ENCODE data around the gene FBXL14. TPM values are rescaled to one million over a fixed set of nuclear protein-coding genes. Genes with fewer than 3 reads are reported as not detected.

The FBXL14 gene
- total and polyA plus RNA-seq, 2 of the 13 experiments (the other 11 are each of a cell fraction or from before 2014, with no cell fraction given) = 7.0 to 7.4 TPM

DNA sequence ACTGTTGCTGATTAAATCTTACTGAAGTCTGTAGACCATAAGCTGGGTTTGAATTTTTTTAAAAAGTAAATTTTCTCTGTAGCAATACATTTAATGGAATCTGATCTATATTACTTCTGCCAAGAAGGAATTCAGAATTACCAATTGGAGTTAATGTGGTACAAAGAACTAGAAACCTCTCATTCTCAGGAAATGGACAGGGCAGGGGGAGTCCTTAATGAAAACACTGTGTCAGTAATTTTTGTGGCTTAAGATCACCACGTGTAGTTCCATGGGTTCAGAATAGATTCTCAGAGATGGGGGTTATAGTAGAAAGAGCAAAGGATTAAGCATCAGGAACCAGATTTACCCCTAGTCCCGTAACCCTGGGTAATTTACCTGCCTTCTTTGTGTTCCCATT is 30.3 kb downstream of the FBXL14 start:
- H3K9ac ChIP-seq (ENCODE audit: insufficient read depth, low read depth, low read length) = no peak overlapping the region
- H3K4me2 ChIP-seq (ENCODE audit: low read depth, low read length) = no peak overlapping the region
- FAIRE-seq (no peak), DNase-seq (ENCODE audit: low spot score) (no peak), ATAC-seq (no peak)
- no peaks in the 10 kb centered on the region for H3K79me2 ChIP-seq (ENCODE audit: insufficient read depth, low read length)
- no TSS peak for BruUV-seq (replicated peaks)
- no peak overlapping the region for H2AFZ ChIP-seq (ENCODE audit: low read length)
- POLR2A ChIA-PET = no interaction called here
- peaks cover 0 to 21% of the 10 kb centered on the region in 2 experiments; a peak in 3 of 5 replicates for H3K27me3 ChIP-seq (ENCODE audit: control insufficient read depth in 1 of 2, insufficient read depth in 2 of 2, low read length in 2 of 2)
- 31% methylated on average over 2 of the region's 2 CpGs for WGBS (ENCODE audit: low lambda C conversion rate)
- intact Hi-C loops (cut with micrococcal nuclease; ENCODE audit: unreplicated experiment) (no loop called here), in situ Hi-C loops (cut with HindIII; ENCODE audit: extremely low pct_ligation_motif_present, low pct_unique_long_range_greater_than_20kb) (no loop called here)
- no peak overlapping the region for H3K27ac ChIP-seq (ENCODE audit: extremely low read length, insufficient read depth, low read length)
- no peaks in the 10 kb centered on the region for H4K20me1 ChIP-seq (ENCODE audit: insufficient read depth, low read length)
- peaks cover 5% of the 10 kb centered on the region; the same call in 1 of the 2 replicates for H3K4me1 ChIP-seq (ENCODE audit: insufficient read depth, low read length)
- no peak overlapping the region for H3K4me3 ChIP-seq (replicated peaks in 1 of 3; ENCODE audit: insufficient read depth in 1 of 3, low read depth in 2 of 3, low read length in 3 of 3)
- H3K9me3 ChIP-seq (ENCODE audit: low read length) = no peaks in the 10 kb centered on the region
- TF ChIP-seq, protein P1, sequence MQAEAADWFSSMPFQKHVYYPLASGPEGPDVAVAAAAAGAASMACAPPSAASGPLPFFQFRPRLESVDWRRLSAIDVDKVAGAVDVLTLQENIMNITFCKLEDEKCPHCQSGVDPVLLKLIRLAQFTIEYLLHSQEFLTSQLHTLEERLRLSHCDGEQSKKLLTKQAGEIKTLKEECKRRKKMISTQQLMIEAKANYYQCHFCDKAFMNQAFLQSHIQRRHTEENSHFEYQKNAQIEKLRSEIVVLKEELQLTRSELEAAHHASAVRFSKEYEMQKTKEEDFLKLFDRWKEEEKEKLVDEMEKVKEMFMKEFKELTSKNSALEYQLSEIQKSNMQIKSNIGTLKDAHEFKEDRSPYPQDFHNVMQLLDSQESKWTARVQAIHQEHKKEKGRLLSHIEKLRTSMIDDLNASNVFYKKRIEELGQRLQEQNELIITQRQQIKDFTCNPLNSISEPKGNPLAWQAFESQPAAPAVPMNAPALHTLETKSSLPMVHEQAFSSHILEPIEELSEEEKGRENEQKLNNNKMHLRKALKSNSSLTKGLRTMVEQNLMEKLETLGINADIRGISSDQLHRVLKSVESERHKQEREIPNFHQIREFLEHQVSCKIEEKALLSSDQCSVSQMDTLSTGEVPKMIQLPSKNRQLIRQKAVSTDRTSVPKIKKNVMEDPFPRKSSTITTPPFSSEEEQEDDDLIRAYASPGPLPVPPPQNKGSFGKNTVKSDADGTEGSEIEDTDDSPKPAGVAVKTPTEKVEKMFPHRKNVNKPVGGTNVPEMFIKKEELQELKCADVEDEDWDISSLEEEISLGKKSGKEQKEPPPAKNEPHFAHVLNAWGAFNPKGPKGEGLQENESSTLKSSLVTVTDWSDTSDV (CRISPR knock-in tag; IDR thresholded peaks at IDR 0.05) = no peak
- no peak for TF ChIP-seq MED8 (CRISPR knock-in tag; IDR thresholded peaks at IDR 0.05; ENCODE audit: insufficient replicate concordance)
- no peak for TF ChIP-seq SMC3 (IDR thresholded peaks at IDR 0.05; ENCODE audit: low read length)
- H3K36me3 ChIP-seq (replicated peaks in 1 of 2; ENCODE audit: control insufficient read depth in 1 of 2, insufficient read depth in 2 of 2, low read length in 2 of 2) = no peaks in the 10 kb centered on the region
- CTCF ChIA-PET (ENCODE audit: low intra/inter-chr PET ratio, low total read pairs) = no interaction called here

DNA sequence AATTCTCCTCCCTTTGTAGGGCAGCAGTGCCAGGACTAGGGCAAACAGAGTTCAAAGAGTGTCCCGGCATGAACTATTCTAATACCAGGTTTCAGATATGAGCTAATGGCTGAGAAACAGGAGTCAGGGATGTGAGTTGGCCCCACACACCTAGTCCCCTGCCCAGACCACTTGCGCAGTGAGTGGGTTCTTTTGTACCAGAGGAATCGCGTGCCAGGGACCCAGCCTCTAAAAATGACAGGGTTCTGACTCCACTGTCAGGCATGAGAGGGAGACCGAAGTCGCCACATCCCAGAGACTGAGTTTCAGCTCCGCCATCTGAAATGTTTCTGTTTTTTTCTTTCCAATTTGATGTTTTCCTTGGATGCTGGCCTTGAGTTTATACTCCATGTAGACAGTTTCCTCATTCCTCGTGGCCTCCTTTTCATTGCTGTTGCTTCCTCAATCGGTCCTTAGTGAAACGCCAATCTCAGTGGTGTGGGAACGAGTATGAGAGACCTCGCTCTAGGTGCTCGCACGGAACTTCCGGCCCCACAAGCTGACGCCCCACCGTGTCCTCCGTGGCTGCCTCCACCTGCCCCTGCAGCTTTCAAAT is 31.5 kb downstream of the FBXL14 start:
- in situ Hi-C loops (cut with HindIII; ENCODE audit: extremely low pct_ligation_motif_present, low pct_unique_long_range_greater_than_20kb) = no loop called here
- no TSS peak for BruUV-seq (replicated peaks)
- TF ChIP-seq BCL6 (CRISPR knock-in tag; IDR thresholded peaks at IDR 0.05) (no peak), DNMT1 (CRISPR knock-in tag; IDR thresholded peaks at IDR 0.05) (no peak), ZBTB38 (CRISPR knock-in tag; IDR thresholded peaks at IDR 0.05) (no peak), CHD2 (IDR thresholded peaks at IDR 0.05; ENCODE audit: low read depth, low read length) (no peak), ZNF552 (CRISPR knock-in tag; IDR thresholded peaks at IDR 0.05; ENCODE audit: borderline replicate concordance) (no peak), NFATC3 (CRISPR knock-in tag; IDR thresholded peaks at IDR 0.05) (no peak), ZNF251 (CRISPR knock-in tag; IDR thresholded peaks at IDR 0.05) (no peak), FLYWCH1 (CRISPR knock-in tag; IDR thresholded peaks at IDR 0.05) (no peak), ZNF460 (CRISPR knock-in tag; IDR thresholded peaks at IDR 0.05; ENCODE audit: borderline replicate concordance) (no peak), MBD4 (IDR thresholded peaks at IDR 0.05; ENCODE audit: borderline replicate concordance, low read length) (no peak)
- TF ChIP-seq, protein P2, sequence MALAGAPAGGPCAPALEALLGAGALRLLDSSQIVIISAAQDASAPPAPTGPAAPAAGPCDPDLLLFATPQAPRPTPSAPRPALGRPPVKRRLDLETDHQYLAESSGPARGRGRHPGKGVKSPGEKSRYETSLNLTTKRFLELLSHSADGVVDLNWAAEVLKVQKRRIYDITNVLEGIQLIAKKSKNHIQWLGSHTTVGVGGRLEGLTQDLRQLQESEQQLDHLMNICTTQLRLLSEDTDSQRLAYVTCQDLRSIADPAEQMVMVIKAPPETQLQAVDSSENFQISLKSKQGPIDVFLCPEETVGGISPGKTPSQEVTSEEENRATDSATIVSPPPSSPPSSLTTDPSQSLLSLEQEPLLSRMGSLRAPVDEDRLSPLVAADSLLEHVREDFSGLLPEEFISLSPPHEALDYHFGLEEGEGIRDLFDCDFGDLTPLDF (CRISPR knock-in tag; IDR thresholded peaks at IDR 0.05) = no peak
- TF ChIP-seq, protein P3, sequence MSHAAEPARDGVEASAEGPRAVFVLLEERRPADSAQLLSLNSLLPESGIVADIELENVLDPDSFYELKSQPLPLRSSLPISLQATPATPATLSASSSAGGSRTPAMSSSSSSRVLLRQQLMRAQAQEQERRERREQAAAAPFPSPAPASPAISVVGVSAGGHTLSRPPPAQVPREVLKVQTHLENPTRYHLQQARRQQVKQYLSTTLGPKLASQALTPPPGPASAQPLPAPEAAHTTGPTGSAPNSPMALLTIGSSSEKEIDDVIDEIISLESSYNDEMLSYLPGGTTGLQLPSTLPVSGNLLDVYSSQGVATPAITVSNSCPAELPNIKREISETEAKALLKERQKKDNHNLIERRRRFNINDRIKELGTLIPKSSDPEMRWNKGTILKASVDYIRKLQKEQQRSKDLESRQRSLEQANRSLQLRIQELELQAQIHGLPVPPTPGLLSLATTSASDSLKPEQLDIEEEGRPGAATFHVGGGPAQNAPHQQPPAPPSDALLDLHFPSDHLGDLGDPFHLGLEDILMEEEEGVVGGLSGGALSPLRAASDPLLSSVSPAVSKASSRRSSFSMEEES (CRISPR knock-in tag; IDR thresholded peaks at IDR 0.05) = no peak

More for the DNA sequence above, 31.5 kb downstream of the FBXL14 start:
- H2AFZ ChIP-seq (ENCODE audit: low read length) = no peak overlapping the region
- H3K4me3 ChIP-seq (replicated peaks in 1 of 3; ENCODE audit: insufficient read depth in 1 of 3, low read depth in 2 of 3, low read length in 3 of 3) = no peak overlapping the region
- no peaks in the 10 kb centered on the region for H3K79me2 ChIP-seq (ENCODE audit: insufficient read depth, low read length)
- WGBS (ENCODE audit: low lambda C conversion rate) = 57% methylated on average over 16 of the region's 18 CpGs
- peaks cover 5% of the 10 kb centered on the region; the same call in 1 of the 2 replicates for H3K4me1 ChIP-seq (ENCODE audit: insufficient read depth, low read length)
- no peaks in the 10 kb centered on the region for H3K9me3 ChIP-seq (ENCODE audit: low read length)
- H4K20me1 ChIP-seq (ENCODE audit: insufficient read depth, low read length) = no peaks in the 10 kb centered on the region
- H3K4me2 ChIP-seq (ENCODE audit: low read depth, low read length) = no peak overlapping the region
- H3K36me3 ChIP-seq (replicated peaks in 1 of 2; ENCODE audit: control insufficient read depth in 1 of 2, insufficient read depth in 2 of 2, low read length in 2 of 2) = no peaks in the 10 kb centered on the region
- ChIA-PET POLR2A (no interaction called here), CTCF (ENCODE audit: low intra/inter-chr PET ratio, low total read pairs) (no interaction called here)
- ATAC-seq (no peak), FAIRE-seq (no peak), DNase-seq (ENCODE audit: low spot score) (no peak)
- intact Hi-C loops (cut with micrococcal nuclease; ENCODE audit: unreplicated experiment) = no loop called here
- H3K27ac ChIP-seq (ENCODE audit: extremely low read length, insufficient read depth, low read length) = no peak overlapping the region
- no peak overlapping the region for H3K9ac ChIP-seq (ENCODE audit: insufficient read depth, low read depth, low read length)
- peaks cover 0 to 24% of the 10 kb centered on the region in 2 experiments; a peak in 3 of 5 replicates for H3K27me3 ChIP-seq (ENCODE audit: control insufficient read depth in 1 of 2, insufficient read depth in 2 of 2, low read length in 2 of 2)

Measured in HepG2 (cell line).